KMS-11 (cell line): ENCODE data around the gene OVAAL.

Experiments
- H2AFZ ChIP-seq: fragments of 200-600 bp; sonication (generic); 2 replicates; pipeline ENCODE4 v1.6.1; 2016; ENCODE audit warnings: antibody characterized with exemption, mixed run types, low read depth
- H3K27ac ChIP-seq: fragments of 200-600 bp; sonication (generic); 2 replicates; pipeline ENCODE4 v1.6.1; 2016; ENCODE audit warnings: mild to moderate bottlenecking, mixed run types
- H3K27me3 ChIP-seq: fragments of 200-600 bp; sonication (generic); 2 replicates; pipeline ENCODE4 v1.6.1; 2017; ENCODE audit warnings: mild to moderate bottlenecking, low read depth, mixed run types, moderate library complexity; ENCODE audit not compliant: insufficient read depth
- H3K36me3 ChIP-seq: fragments of 200-600 bp; sonication (generic); 2 replicates; pipeline ENCODE4 v1.6.1; 2017; ENCODE audit warnings: mild to moderate bottlenecking, mixed run types; ENCODE audit not compliant: insufficient read depth
- H3K4me1 ChIP-seq: fragments of 200-600 bp; sonication (generic); 2 replicates; pipeline ENCODE4 v1.6.1; 2016; ENCODE audit warnings: mild to moderate bottlenecking, low read depth, mixed run types; ENCODE audit not compliant: poor library complexity, severe bottlenecking
- H3K4me2 ChIP-seq: fragments of 200-600 bp; sonication (generic); 2 replicates; pipeline ENCODE4 v1.7.0; 2016; ENCODE audit warnings: mild to moderate bottlenecking, mixed run types
- H3K4me3 ChIP-seq: fragments of 200-600 bp; sonication (generic); IDR thresholded peaks from 2 replicates; pipeline ENCODE4 v1.6.1; 2017; ENCODE audit warnings: low read depth, low read length, mixed read lengths; ENCODE audit not compliant: insufficient read depth
- H3K79me2 ChIP-seq: fragments of 200-600 bp; sonication (generic); 2 replicates; pipeline ENCODE4 v1.6.1; 2016; ENCODE audit warnings: low read depth, mixed run types; ENCODE audit not compliant: insufficient read depth
- H3K9ac ChIP-seq: fragments of 200-600 bp; sonication (generic); 2 replicates; pipeline ENCODE4 v1.6.1; 2016; ENCODE audit warnings: mild to moderate bottlenecking, mixed run types
- H4K20me1 ChIP-seq: fragments of 200-600 bp; sonication (generic); 2 replicates; pipeline ENCODE4 v1.6.1; 2016; ENCODE audit warnings: mild to moderate bottlenecking, mixed run types; ENCODE audit not compliant: insufficient read depth
- TF ChIP-seq, protein P1 (sequence below): fragments of 200-600 bp; sonication (generic); conservative IDR thresholded peaks from 2 replicates; pipeline ENCODE4 v1.6.1; 2017; ENCODE audit warnings: low read depth, mild to moderate bottlenecking, antibody characterized with exemption, low read length, moderate library complexity, mixed read lengths

OVAAL gene

DNA sequence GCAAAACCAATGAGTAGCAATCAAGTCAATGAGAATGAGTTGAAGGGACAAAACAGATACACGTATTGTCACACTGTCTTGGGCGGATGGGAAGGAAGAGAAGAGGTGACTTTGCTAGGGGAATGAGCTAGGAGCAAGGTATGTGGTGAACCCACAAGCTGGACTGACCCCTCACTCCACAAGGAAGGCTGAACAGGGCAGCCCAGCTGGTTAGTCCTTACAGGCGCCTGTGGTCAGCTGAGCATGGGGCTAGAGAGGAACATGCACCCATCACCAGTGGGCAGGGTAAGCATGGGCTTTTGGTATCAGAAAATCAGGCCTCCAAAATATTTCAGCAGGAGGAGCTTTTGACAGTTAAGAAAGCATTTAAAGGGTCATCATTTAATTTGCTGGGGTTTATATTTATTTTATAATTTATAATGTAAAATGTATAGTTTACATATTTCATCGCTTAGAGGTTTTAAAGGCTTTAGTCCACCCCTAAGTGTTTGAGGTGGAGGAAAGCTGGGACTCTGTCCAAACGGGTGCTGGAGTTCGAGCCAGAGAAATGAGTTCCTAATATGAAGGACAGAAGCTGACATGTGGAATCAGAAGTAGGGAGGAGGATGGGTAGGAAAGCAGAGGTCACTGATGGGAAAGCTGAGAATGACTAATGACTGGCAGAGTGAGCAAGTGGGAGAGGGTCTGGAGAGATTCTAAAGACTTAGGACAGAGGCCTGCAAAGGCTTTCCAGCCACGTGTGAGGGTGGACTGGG lies 34.4 kb upstream of the OVAAL start:
- Histone ChIP-seq H3K9ac (no peak overlapping the region), H3K36me3 (no peaks in the 10 kb centered on the region), H2AFZ (no peak overlapping the region), H3K4me3 (no peak overlapping the region), H3K27me3 (no peaks in the 10 kb centered on the region), H3K27ac (no peak overlapping the region), H3K4me2 (no peak overlapping the region), H3K4me1 (no peaks in the 10 kb centered on the region), H3K79me2 (no peaks in the 10 kb centered on the region), H4K20me1 (no peaks in the 10 kb centered on the region)
- TF ChIP-seq, protein P1, sequence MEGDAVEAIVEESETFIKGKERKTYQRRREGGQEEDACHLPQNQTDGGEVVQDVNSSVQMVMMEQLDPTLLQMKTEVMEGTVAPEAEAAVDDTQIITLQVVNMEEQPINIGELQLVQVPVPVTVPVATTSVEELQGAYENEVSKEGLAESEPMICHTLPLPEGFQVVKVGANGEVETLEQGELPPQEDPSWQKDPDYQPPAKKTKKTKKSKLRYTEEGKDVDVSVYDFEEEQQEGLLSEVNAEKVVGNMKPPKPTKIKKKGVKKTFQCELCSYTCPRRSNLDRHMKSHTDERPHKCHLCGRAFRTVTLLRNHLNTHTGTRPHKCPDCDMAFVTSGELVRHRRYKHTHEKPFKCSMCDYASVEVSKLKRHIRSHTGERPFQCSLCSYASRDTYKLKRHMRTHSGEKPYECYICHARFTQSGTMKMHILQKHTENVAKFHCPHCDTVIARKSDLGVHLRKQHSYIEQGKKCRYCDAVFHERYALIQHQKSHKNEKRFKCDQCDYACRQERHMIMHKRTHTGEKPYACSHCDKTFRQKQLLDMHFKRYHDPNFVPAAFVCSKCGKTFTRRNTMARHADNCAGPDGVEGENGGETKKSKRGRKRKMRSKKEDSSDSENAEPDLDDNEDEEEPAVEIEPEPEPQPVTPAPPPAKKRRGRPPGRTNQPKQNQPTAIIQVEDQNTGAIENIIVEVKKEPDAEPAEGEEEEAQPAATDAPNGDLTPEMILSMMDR = no peak

DNA sequence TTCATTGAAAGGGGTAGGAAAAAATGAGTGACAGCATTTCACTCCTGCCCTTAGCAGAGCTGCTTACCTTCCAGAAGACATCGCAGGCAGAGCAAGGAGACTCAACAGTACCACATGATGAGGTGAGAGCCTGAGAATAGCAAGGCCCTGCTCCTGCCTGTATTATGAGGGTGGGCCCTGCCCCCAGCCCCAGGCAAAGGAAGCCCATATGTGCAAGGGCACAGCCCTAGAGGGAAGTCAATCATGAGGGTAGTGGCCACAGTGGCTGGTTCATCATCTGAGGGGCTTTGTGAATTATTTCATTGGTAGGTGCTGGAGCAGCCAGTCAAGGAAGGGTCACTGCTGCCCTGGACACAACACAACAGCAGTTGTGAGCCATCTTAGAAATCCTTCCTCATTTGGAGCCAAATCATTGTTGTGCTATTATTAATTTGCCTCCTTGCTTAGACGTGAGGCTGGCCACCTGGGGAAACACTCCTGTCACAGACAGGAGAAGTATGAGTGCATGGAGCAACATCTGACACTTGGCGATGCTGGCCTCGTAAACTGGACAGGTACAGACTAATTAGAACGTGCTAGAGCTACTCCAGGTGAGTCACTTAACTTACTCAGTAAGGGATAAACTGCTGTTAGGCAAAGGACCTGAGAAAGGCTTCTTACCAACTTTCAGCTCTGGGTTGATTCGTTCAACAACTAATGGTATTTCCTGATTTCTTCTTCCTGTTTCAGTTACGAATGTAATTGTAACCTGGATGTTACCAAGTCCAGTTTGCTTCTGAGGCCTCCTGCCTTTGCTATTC lies 33.6 kb upstream of the OVAAL start:
- Histone ChIP-seq H3K4me1 (no peaks in the 10 kb centered on the region), H3K9ac (no peak overlapping the region), H3K4me2 (no peak overlapping the region), H3K27me3 (no peaks in the 10 kb centered on the region), H3K27ac (no peak overlapping the region), H3K36me3 (no peaks in the 10 kb centered on the region), H2AFZ (no peak overlapping the region), H4K20me1 (no peaks in the 10 kb centered on the region), H3K4me3 (no peak overlapping the region), H3K79me2 (no peaks in the 10 kb centered on the region)
- TF ChIP-seq, protein P1 = no peak

DNA sequence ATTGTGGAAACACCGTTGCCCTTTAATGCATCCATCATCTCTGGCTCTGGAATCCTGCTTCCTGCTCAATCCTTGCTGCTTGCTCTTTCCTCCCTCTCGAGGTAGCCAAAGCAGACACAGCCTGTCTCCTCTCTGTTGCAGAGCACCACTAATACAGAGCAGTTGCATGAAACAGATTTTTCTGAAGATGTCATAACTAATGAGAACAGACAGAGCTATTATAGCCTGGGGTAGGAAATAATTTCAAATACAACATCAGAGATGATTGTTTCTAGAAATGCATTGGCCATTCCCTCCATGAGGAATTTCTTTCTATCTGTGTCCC lies 33.1 kb upstream of the OVAAL start:
- H3K4me2 ChIP-seq = no peak overlapping the region
- TF ChIP-seq, protein P1 = no peak
- no peaks in the 10 kb centered on the region for H3K79me2 ChIP-seq
- H3K27ac ChIP-seq = no peak overlapping the region
- H3K4me1 ChIP-seq = no peaks in the 10 kb centered on the region
- H3K4me3 ChIP-seq = no peak overlapping the region
- H3K36me3 ChIP-seq = no peaks in the 10 kb centered on the region
- H3K9ac ChIP-seq = no peak overlapping the region
- H4K20me1 ChIP-seq = no peaks in the 10 kb centered on the region
- H3K27me3 ChIP-seq = no peaks in the 10 kb centered on the region
- no peak overlapping the region for H2AFZ ChIP-seq

DNA sequence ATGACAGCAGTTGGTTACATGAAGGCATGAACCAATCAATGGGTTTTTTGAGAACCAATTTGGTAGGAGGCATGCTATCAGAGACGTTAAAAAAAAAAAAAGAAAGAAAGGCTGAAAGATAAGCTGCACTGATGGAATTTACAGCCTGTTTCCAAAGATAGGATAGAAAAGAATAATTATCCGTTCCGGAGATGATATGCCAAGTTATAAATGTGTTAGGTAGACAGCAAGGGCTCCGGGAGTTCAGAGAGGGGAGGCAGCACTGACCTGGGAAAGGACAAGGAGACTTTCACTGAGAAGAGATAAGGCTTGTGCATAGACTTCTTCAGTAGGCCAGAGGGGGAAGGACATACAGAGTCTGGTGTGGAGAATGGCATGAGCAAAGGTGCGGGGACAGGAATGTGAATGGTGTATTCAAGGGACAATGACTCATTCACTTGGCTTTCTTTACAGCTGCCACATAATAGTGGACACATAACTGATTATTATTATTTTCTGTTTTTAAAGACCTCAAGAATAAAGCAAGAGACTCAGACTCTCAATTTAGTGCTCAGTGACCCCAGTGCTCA lies 31.6 kb upstream of the OVAAL start:
- no peak overlapping the region for H2AFZ ChIP-seq
- no peak overlapping the region for H3K27ac ChIP-seq
- no peak overlapping the region for H3K4me3 ChIP-seq
- TF ChIP-seq, protein P1 = no peak
- H3K4me2 ChIP-seq = no peak overlapping the region
- no peaks in the 10 kb centered on the region for H4K20me1 ChIP-seq
- H3K36me3 ChIP-seq = no peaks in the 10 kb centered on the region
- no peak overlapping the region for H3K9ac ChIP-seq
- no peaks in the 10 kb centered on the region for H3K27me3 ChIP-seq
- H3K79me2 ChIP-seq = no peaks in the 10 kb centered on the region
- no peaks in the 10 kb centered on the region for H3K4me1 ChIP-seq
